HG03521 (cell line): ENCODE results near the gene NUP155.
"Not testable (repeated sequence)": the region's sequence is repeated elsewhere in the genome, so short reads cannot be mapped to it uniquely, and the experiment has no call there.

ENCODE experiments used
- ATAC-seq: cut with Tn5 transposase; IDR thresholded peaks from one replicate; pipeline ENCODE4 v1.9.1; 2021; ENCODE audit warnings: mild to moderate bottlenecking, moderate library complexity; ENCODE audit not compliant: unreplicated experiment

The NUP155 gene

GRCh38 chr5:37283214-37283820 is 87.6 kb downstream of the NUP155 start:
- no peak for ATAC-seq

- no peak for ATAC-seq
Measured at GRCh38 chr5:37275511-37275910, 95.4 kb downstream of the NUP155 start.

- no peak for ATAC-seq
Measured at GRCh38 chr5:37272511-37272910, 98.4 kb downstream of the NUP155 start.

GRCh38 chr5:37268100-37268499 is 102.8 kb downstream of the NUP155 start:
- ATAC-seq, result not testable (repeated sequence)

GRCh38 chr5:37255774-37256358 is 115.0 kb downstream of the NUP155 start:
- ATAC-seq, result no peak

- ATAC-seq, result no peak
Measured at GRCh38 chr5:37254581-37254980, 116.3 kb downstream of the NUP155 start.

GRCh38 chr5:37251665-37252064 is 119.2 kb downstream of the NUP155 start:
- no peak for ATAC-seq

GRCh38 chr5:37249815-37250164 is 121.1 kb downstream of the NUP155 start:
- no peak for ATAC-seq

GRCh38 chr5:37248970-37249814 is 121.7 kb downstream of the NUP155 start, which contains the start of gene CPLANE1:
Gene CPLANE1 (minus strand): TSS chr5:37249376. CDS start chr5:37247698, 1,678 bp downstream.
- ATAC-seq, result peak; percentile 75

- no peak for ATAC-seq
Measured at GRCh38 chr5:37248421-37248969, 122.4 kb downstream of the NUP155 start.

- no peak for ATAC-seq
Measured at GRCh38 chr5:37247496-37247895, 123.4 kb downstream of the NUP155 start.

- no peak for ATAC-seq
Measured at GRCh38 chr5:37247036-37247435, 123.9 kb downstream of the NUP155 start.
